HG02623 (cell line): ENCODE measurements around the gene GPC1.

ENCODE experiments used
- ATAC-seq: cut with Tn5 transposase; IDR thresholded peaks from one replicate; pipeline ENCODE4 v1.9.1; 2021; ENCODE audit warnings: moderate library complexity; ENCODE audit not compliant: unreplicated experiment

The GPC1 gene

GRCh38 chr2:240440704-240441320 lies 5.3 kb downstream of the GPC1 start:
- no peak for ATAC-seq

GRCh38 chr2:240441326-240441992 lies 6.0 kb downstream of the GPC1 start:
- no peak for ATAC-seq

GRCh38 chr2:240441993-240442411 lies 6.5 kb downstream of the GPC1 start:
- no peak for ATAC-seq

GRCh38 chr2:240442891-240443715 lies 7.6 kb downstream of the GPC1 start:
- ATAC-seq = no peak

- ATAC-seq = no peak
Observed at GRCh38 chr2:240443891-240444301, 8.4 kb downstream of the GPC1 start.

- no peak for ATAC-seq
Observed at GRCh38 chr2:240444464-240444863, 9.0 kb downstream of the GPC1 start.

GRCh38 chr2:240445961-240446663 lies 10.6 kb downstream of the GPC1 start:
- ATAC-seq = no peak

GRCh38 chr2:240446664-240447175 lies 11.3 kb downstream of the GPC1 start:
- ATAC-seq = no peak

GRCh38 chr2:240447331-240447730 lies 11.9 kb downstream of the GPC1 start:
- no peak for ATAC-seq

- no peak for ATAC-seq
Observed at GRCh38 chr2:240447934-240448333, 12.5 kb downstream of the GPC1 start.

GRCh38 chr2:240448387-240449274 lies 13.2 kb downstream of the GPC1 start:
- no peak for ATAC-seq

GRCh38 chr2:240449764-240450531 lies 14.5 kb downstream of the GPC1 start:
- no peak for ATAC-seq

GRCh38 chr2:240450532-240451107 lies 15.2 kb downstream of the GPC1 start:
- no peak for ATAC-seq

GRCh38 chr2:240451108-240451611 lies 15.7 kb downstream of the GPC1 start:
- no peak for ATAC-seq

GRCh38 chr2:240451791-240452461 lies 16.5 kb downstream of the GPC1 start:
- no peak for ATAC-seq

GRCh38 chr2:240452462-240453256 lies 17.2 kb downstream of the GPC1 start:
- no peak for ATAC-seq

GRCh38 chr2:240453461-240454105 lies 18.1 kb downstream of the GPC1 start:
- ATAC-seq = no peak
